HG03378 (cell line): ENCODE results near the gene MSL3.

Experiments
- ATAC-seq: cut with Tn5 transposase; IDR thresholded peaks from one replicate; pipeline ENCODE4 v1.9.1; 2021; ENCODE audit warnings: mild to moderate bottlenecking, moderate library complexity; ENCODE audit not compliant: unreplicated experiment

MSL3 gene, protein sequence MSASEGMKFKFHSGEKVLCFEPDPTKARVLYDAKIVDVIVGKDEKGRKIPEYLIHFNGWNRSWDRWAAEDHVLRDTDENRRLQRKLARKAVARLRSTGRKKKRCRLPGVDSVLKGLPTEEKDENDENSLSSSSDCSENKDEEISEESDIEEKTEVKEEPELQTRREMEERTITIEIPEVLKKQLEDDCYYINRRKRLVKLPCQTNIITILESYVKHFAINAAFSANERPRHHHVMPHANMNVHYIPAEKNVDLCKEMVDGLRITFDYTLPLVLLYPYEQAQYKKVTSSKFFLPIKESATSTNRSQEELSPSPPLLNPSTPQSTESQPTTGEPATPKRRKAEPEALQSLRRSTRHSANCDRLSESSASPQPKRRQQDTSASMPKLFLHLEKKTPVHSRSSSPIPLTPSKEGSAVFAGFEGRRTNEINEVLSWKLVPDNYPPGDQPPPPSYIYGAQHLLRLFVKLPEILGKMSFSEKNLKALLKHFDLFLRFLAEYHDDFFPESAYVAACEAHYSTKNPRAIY

DNA sequence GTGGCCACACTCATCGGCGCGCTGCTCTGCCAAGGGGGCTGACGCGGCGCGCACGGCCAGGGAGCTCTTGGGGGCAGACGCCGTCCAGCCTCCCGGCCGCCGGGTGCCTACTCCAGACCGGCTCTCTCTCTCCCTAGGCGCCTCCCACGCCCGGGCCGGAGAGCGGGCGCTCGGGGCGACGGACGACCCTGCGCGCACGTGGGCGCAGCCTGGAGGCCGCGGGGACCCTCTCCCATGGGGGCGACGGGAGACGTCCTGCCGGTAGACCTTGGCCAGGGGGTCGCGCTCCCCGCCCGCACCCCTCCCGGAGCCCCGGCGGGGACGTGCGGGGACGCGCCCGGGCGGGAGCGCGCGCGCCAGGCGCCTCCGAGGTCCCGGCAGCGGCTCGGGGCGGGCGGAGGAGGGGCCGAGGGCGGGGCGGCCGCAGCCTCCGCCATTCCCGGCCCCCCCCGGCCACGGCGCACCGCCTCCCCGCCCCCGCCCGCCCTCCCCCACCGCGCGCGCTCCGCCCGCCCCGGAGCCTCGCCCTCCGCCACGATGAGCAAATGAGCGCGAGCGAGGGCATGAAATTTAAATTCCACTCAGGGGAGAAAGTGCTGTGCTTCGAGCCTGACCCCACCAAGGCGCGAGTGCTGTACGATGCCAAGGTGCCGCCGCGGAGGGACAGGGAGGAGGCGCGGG lies at the start of gene MSL3:
MSL3 (plus strand) TSS at position 519 of the 681 bp plus-strand sequence; CDS start at position 546, 27 bp downstream.
- ATAC-seq, result no peak

DNA sequence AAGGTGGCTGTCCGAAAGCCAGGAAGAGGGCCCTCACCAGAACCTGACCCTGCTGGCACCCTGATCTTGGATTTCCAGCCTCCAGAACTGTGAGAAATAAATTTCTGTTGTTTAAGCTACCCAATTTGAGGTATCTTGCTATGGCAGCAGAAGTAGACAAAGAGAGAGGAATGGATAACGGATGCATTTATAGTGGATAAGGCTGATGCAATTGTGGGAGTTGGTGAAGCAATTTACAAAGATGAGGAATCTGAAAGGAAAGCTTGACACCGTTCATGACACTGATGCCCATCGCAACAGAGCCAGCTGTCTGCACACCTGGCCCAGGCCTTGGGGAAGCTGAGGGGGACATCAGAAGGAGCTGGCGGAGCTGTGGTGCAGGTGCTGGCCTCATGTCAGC lies 35.7 kb upstream of the MSL3 start:
- no peak for ATAC-seq

DNA sequence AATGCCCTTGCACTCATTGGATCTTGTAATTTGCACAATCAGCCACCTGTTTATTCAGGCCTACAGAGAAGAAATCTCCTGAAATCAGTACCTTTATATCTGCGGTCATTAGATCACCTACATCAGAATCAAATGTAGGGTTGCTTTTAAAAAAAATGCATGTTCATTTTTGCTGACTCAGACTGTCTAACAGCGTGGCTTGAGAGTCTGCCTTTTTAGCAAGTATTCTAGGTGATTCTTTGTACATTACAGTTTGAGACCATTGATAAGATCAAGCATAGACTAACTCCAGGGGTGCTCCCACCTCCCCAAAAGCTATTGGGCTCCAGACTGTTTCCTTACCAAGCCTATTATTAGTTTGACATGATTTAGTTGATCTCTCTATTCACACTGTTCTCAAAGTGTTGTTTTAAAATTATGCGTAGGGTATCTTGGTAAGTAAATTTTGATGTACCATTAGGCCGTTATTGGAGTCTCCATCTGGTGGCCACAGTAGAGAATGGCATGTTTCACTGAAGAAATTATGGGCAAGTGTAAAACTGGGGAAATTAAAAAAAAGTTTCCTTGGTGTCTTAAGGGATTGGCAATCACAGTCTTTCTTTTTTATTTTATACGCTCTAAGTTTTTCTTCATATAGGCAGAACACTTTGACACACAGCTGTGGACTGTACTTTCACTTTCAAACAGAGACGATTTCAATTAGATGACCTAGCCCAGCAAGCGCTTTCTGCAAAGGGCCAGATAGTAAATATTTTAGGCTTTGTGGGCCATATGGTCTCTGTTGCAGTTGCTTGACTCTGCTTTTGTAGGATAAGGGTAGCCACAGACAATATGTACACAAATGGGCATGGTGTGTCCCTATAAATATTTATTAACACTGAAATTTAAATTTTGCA lies 33.7 kb upstream of the MSL3 start:
- no peak for ATAC-seq

DNA sequence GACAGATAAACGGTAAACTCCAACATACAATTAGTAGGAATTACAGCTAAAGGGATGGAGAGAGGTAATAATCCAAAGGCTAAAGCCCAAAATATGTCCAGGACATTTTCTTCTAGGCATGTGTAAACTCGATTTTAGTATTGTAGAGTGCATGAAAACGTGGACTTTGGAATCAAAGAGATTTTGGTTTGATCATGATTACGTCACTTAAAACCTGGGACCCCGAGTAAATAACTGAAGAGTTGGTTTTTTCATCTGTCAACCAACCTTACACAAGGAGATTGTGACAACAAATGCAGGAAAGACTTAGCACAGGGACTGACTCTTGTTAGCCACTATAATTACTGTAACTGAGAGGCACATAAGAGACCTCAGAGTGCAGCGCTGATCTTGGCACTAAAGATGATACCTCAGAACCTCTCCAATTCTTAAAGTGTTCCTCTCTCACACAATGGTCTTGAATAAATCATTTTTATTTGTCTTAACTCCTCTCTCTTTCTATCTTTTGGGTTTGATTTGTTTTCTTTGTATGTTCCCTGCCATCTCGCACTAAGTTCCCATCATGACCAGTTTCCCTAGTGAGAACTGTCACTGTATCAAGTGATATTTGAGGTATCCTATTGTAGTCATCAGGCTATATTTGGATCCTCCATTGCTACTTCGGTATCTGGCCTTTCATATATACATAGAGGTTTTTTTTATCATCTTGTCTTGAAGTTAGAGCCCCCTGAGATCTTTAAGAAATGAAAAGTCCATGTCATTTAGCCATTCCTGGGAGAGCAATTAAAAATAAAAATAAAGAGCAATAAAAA lies 32.2 kb upstream of the MSL3 start:
- ATAC-seq, result no peak

DNA sequence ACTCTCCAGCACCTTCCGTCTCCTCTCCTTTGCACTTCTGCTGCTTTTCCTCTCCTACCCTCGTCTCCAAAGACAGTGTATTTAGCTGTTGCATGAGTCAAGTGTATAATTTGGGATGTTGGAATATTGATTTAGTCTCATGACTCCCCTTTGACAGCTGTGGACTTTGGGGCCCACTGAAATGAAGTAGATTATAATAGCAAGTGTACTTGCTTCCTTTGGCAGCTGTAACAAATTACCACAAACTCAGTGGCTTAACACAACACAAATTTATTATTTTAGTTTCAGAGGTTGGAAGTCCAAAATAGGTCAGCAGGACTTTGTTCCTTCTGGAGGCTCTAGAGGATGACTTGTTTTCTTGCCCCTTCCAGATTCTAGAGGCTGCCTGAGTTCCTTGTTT lies 29.5 kb upstream of the MSL3 start:
- ATAC-seq, result no peak

DNA sequence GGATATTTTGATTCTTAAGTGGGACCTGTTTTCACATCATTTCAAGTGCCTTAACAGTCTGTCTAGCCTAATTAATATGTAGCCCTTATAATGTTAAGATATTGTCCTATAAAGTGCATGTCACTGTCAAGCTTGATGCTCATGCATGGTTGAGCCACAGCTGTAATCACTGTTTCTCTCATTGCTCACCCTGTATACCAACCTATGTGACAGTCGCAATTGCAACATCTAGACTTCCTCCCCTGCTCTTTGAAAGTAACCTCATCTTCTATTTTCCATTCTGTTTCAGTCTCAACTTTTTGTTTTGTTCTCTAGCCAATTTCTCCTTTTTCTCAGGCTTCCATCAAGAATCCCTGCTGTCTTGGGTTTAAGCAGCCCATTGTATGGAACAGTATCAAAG lies 24.4 kb upstream of the MSL3 start:
- ATAC-seq, result peak; percentile 64

DNA sequence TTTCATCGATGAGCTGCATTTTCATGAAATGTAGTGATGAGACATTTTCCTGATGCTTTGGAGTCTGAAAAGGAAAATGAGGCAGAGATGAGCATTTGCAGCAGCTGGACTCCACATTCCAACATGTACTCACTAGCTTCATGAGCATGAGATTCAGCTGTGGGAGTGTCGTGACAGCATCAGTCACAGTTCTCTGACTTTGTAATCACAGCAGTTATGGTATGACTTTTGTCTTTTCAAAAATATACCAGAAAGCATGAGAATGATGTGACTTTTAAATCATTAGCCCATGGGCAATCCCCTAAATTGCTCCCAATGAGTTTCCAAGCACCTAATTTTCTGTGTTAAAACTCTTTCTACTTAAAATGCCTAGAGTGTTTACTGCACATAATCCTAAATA lies 18.3 kb upstream of the MSL3 start:
- peak; percentile 63 for ATAC-seq

DNA sequence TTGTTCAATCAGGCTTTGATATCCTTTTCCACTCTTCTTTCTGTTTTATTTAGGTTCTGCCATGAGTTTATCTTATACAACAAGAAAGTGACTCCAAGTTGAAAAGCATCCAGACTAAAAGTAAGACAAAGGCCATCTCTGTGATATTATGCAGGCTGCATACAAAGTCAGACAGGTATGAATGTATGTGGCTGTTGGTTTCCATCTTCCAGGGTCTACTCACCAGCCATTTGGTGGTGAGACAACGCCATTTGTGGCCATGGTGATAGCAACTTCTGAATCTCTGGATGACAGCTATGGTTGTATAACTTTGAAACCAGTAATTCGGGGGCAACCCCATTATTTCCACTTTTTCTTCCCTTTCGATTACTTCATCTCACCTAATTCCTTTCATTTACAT lies 17.2 kb upstream of the MSL3 start:
- no peak for ATAC-seq

DNA sequence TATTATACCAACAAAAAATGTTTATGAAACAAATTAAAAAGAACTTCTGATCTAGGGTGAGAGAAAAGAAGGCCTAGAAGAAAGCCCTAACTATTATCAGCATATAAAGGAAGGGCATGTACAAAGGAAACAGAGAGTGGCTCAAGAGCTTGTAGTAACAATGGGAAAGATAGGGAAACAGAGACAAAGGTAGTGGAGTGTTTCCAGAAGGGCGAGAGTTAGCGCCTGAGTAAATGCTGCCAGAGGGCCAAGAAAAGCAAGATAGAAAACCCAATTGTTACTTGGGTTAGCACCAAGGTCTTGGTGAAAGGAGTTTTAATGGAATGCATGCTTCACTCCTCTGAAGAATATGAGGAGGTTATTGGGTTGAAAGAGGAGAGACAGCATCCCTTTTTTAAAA lies 16.5 kb upstream of the MSL3 start:
- ATAC-seq, result no peak

DNA sequence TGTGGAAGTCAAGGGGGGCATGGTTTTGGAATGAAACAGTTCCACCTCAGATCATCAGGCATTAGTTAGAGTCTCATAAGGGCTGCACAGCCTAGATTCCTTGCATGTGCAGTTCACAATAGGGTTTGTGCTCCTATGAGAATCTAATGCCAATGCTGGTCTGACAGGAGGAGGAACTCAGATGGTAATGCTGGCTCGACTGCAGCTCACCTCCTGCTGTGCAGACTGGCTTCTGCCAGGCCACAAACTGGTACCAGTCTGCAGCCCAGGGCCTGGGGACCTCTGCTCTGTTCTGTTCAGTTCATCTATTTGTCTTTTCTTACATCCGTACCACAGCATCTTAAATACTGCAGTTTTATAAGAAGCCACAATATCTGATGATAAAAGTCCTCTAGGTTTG lies 12.2 kb upstream of the MSL3 start:
- ATAC-seq, result no peak

DNA sequence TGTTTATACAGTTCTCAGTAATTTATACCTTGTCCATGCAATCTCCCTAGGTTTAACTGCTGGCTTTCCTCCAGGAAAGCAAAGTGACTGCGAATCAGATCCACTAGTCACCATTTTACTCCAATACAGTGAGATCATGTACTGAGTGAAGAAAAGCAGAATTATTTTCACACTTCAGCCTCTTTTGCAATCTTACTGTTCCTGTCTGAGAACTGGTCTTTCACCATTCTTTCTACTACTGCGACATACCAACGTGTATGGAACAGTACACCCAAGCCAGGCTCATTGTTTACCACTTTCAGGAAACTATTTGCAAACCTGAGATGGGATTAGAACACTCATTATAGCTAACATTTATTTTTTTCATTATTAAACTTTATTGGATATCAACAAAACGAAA lies 8.0 kb upstream of the MSL3 start:
- ATAC-seq, result no peak

DNA sequence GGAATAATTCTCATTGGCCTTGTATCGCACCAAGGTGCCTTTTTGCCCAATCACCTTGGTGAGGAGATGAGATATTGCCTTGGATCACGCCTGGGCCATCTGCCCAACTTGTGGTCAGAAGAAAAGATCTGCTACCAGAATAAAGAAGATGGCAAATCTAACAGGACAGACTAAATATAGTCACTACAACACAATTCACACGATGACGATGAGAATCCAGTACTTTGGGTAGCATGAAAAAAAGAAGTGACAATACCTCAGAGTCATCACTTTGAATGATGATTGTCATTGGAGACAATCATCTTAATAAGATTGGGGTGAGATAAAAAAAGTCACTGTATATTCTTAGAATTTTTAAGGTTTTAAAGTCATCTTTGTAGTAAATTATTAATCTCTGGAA lies 7.3 kb upstream of the MSL3 start:
- ATAC-seq, result no peak

DNA sequence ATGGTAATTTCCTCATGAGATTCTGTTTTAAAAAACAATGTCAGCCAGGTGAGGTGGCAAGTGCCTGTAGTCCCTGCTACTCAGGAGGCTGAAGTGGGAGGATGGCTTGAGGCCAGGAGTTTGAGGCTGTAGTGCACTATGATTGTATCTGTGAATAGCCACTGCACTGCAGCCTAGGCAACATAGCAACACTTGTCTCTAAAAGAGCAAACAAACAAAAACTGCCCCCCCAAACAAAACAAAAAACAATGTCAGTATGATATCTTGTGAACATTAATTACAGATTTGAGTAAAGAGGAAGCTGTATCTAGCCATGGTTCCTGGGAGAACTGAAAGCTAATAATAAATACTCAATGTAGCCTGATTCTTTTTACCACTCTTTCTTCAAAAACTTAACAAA lies 6.8 kb upstream of the MSL3 start:
- no peak for ATAC-seq

DNA sequence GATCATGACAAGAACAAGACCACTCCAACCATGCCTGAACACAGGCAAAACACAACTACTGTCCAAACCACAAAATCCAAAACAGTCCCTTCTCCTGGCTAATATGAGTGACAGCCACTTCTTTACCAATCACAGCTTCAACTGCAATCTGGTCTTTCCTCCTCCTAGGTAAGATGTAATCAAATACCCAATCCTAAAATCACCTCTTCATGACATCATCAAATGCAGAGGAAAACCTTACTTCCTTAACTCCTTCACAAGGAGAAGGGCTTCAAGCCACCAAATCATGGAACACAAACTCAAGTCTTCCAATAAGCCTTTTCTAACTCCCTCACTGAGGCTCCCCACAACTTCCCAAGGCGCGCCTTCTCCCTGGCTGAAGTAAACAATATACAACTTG lies 4.4 kb upstream of the MSL3 start:
- ATAC-seq, result no peak

DNA sequence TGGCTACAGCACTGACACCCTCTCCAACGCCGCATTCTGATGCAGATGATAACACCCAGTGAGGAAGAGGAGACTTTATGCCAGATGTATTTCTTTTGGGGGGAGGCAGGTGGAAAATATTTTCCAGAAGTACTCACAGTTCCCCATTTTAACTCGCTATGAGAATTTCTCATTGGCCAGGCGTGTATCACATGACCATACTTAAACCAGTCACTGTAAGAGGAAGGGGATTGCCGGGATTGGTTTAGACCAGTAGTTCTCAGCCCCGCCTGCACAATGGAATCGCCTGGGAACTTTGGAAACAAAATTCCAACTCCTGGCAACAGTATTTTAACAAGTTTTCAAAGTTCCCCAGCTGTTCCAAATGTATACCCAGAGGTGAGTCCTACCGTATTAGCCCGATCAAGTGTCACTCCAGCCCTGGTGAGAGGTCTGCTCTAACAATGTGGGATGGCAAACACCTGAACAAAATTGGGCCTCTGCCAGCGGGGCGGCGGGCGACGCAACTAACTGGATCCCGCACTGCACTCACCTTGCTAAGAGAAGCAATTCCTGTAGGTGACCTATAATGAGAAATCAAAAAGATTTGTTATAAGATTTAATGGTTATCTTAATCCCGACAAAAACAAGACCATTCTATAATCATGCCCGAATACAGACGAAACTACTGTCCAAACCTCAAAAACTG lies 2.9 kb upstream of the MSL3 start:
- no peak for ATAC-seq

DNA sequence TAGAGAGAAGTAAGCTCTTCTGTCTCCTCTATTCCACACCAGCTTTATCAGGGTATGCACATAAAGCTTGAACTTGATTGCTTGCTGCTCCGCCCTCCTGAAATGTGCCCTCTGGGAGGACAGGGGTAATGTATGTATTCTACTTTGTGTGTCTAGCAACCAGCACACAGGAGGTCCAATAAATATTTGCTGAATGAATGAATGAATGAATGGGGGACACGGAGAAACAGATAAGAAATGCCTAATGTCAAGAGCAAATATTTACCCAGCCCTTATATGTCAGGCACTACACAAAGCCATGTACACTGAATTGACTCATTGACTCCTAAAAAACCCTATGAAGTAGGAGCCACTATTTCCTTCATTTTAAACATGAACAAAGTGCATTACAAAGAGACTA lies 2.3 kb upstream of the MSL3 start:
- ATAC-seq, result no peak

DNA sequence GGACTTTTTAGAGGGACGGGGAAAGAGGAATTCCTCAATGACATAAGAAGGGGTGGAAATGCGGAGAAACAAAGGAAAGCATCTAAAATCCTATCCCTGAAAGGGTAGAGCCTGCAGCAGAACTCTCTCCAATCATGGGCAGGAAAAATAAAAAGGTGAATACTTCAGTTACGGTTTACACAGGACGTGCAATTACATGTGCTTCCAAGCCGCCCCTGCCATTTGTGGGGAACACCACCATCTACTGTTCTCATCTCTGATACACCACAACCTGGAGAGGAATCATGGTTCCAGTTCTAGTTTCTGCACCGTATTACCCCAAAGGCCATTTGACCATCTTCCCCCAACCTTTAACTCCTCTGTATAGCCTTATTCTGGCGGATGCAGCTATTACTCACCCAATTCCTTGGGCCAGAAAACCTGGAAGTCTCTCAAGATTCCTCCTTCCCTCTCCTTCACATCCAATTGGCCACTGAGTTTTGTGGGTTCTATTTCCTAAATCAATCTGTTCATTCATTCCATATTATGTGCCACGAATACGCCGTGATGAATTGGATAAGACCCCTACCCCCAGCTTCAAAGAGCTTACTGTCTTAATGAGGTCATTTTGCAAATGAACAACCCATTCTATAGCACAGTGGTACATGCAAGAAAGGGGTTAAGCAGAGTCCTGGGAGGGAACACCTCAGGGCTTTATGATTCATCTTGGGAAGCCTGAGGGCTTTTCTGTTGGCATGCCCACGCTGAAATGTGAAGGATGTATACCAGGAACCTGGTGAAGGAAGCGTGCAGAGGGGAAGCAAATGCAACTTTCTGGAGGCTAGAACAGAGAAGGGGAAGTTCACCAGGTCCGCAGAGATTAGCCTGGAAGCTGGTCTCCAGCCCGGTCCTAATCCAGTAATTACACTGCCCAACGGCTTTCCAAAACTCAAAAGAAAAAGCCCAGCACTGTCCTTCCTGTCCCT lies 1.4 kb upstream of the MSL3 start:
- ATAC-seq, result no peak

DNA sequence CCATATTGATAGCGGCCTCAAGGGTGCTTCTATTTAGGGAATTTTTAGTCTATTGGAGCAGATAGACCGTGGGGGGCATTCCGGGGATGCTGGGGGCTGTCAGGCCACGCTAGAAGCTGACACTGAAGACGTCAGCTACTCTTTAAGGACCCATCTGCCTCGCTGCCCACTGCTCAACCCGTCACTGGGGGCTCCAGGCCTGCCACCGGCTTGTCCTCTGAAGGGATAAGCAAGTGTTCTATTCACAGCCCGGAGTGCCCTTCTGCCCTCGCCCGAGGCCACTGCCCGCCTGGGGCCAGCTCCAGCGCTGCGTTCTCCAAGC lies 679 bp upstream of the MSL3 start:
- no peak for ATAC-seq
